Pancreas (tissue), 10 donors: ENCODE data around the gene PRSS50. TPM values are rescaled to one million over a fixed set of nuclear protein-coding genes. Genes with fewer than 3 reads are reported as not detected.

Experiments
- ATAC-seq, 4 donors: fragments of 200-7000 bp; cut with Tn5 transposase; one replicate each; pipeline versions ENCODE4 v1.8.0 to v1.9.1; 2020; ENCODE audit warnings: mild to moderate bottlenecking in 4 of 4, moderate library complexity in 4 of 4
- DNase-seq, 6 donors: peaks; one replicate each; pipeline ENCODE4 v3.0.0-alpha.2; 2020
- FAIRE-seq: peaks from 2 replicates; lab custom pipeline; 2012; peaks lifted over from hg19 to GRCh38; lab: Jason Lieb, UNC
- H3K27ac ChIP-seq, 4 donors: fragments of 200-600 bp; sonication (generic); 1 replicate in 3 of 4; 2 replicates in 1 of 4; pipeline versions ENCODE4 v1.5.0 to v1.8.0; 2020
- H3K27me3 ChIP-seq, 4 donors: fragments of 200-600 bp; one replicate each; pipeline ENCODE4 v1.8.0; 2021
- H3K36me3 ChIP-seq, 3 donors: fragments of 200-600 bp; sonication (generic) in 1 of 3; one replicate each; pipeline versions ENCODE4 v1.5.0 to v1.8.0; 2020 to 2021
- H3K4me1 ChIP-seq, 3 donors: fragments of 200-600 bp; one replicate each; pipeline ENCODE4 v1.8.0; 2021
- H3K4me3 ChIP-seq, 4 donors: fragments of 200-600 bp; sonication (generic) in 2 of 4; one replicate each; pipeline versions ENCODE4 v1.5.0 to v1.8.0; 2020 to 2021
- H3K9me3 ChIP-seq, 4 donors: fragments of 200-600 bp; one replicate each; pipeline ENCODE4 v1.8.0; 2021
- CTCF ChIP-seq, 4 donors: fragments of 200-600 bp; sonication (generic) in 3 of 4; IDR thresholded peaks; one replicate each; pipeline versions ENCODE4 v1.5.0 to v1.8.0; 2021; ENCODE audit warnings: antibody characterized with exemption in 4 of 4
- WGBS, 2 donors: extraction: QIAGEN DNeasy Blood & Tissue Kit; methylation state at CpG; one replicate each; pipeline ENCODE4 v1.1.7; 2013; 5-methylcytosine and 5-hydroxymethylcytosine counted together
- intact Hi-C, 3 donors: fragments of 100-400 bp; cut with DNase I; formaldehyde crosslinking; loops; one replicate each; pipeline versions ENCODE4 v1.11.1 to v1.14.2; 2022
- polyA plus RNA-seq, 2 donors: library from polyadenylated mRNA; stranded (reverse); fragments of 200-250 nt; gene quantifications; one replicate each; pipeline ENCODE4 v1.2.3, GENCODE V29; 2013
- total RNA-seq, 6 donors: library from RNA; stranded (reverse); fragmentation: NEBNext Ultra II Directional in 4 of 6; extraction: Animal tissue kit (Norgen Biotek cat#: 25700) in 4 of 6; gene quantifications; one replicate each; pipeline versions ENCODE4 v1.2.1 to v1.2.4, GENCODE V29; 2021 to 2023
- donor health status: healthy with polysubstance abuse.
- donor health status: DM: no; HTN: no; CAD: no; lungs with moderate emphysema.
- donor health status: DM: no; HTN: no; CAD: no.
- donor health status: control.
- donor health status: control.
- donor health status: Bipolar disorder and iron deficiency.
- donor health status: DM: yes; HTN: yes; CAD: no.
- donor health status: DM: no; HTN: no; CAD: no.
- donor health status: DM: no; HTN: no; CAD: no.
- donor health status: DM: yes; HTN: yes; CAD: no.

PRSS50 gene
- 1 to 10 TPM in 1 of 6 donors, under 1 TPM in 5; 0.28 to 1.0 (median 0.38) TPM for total RNA-seq
- polyA plus RNA-seq = 1 to 10 TPM in 1 of 2 donors, under 1 TPM in 1; 0.87 to 2.2 TPM

- Histone ChIP-seq H3K27me3 (no peaks in the 10 kb centered on the region), H3K9me3 (no peaks in the 10 kb centered on the region), H3K36me3 (no peaks in the 10 kb centered on the region), H3K4me3 (no peak within 1 kb of the TSS), H3K4me1 (no peaks in the 10 kb centered on the region), H3K27ac (no peak within 1 kb of the TSS)
- FAIRE-seq (no peak), DNase-seq (peak in 1 of 6 donors; percentile 54), ATAC-seq (no peak)
- TF ChIP-seq CTCF (IDR thresholded peaks at IDR 0.05) = no peak
- 48 to 60% methylated on average over 53 to 61 of the region's 61 CpGs for WGBS, 2 donors
- intact Hi-C loops = no loop called here
Measured at GRCh38 chr3:46717447-46718231, at the start of gene PRSS50. PRSS50 (minus strand) TSS chr3:46717869; CDS start chr3:46717824, 45 bp downstream.

- 87 to 100% methylated on average over 1 of the region's 1 CpG for WGBS, 2 donors
- no peaks in the 10 kb centered on the region for H3K4me1 ChIP-seq
- TF ChIP-seq CTCF (IDR thresholded peaks at IDR 0.05) = no peak
- ATAC-seq (no peak), DNase-seq (no peak), FAIRE-seq (no peak)
- no peaks in the 10 kb centered on the region for H3K9me3 ChIP-seq
- H3K27ac ChIP-seq = no peak overlapping the region
- H3K4me3 ChIP-seq = no peak overlapping the region
- H3K36me3 ChIP-seq = no peaks in the 10 kb centered on the region
- intact Hi-C loops = no loop called here
- H3K27me3 ChIP-seq = no peaks in the 10 kb centered on the region
Measured at GRCh38 chr3:46764206-46764605, 46.5 kb upstream of the PRSS50 start.

GRCh38 chr3:46763178-46763577, 45.5 kb upstream of the PRSS50 start:
- H3K27me3 ChIP-seq = no peaks in the 10 kb centered on the region
- TF ChIP-seq CTCF (IDR thresholded peaks at IDR 0.05) = no peak
- ATAC-seq = no peak
- no peak for FAIRE-seq
- H3K27ac ChIP-seq = no peak overlapping the region
- no peaks in the 10 kb centered on the region for H3K9me3 ChIP-seq
- H3K4me3 ChIP-seq = no peak overlapping the region
- no peaks in the 10 kb centered on the region for H3K36me3 ChIP-seq
- intact Hi-C loops = no loop called here
- DNase-seq = no peak
- no peaks in the 10 kb centered on the region for H3K4me1 ChIP-seq

- FAIRE-seq = no peak
- no peaks in the 10 kb centered on the region for H3K36me3 ChIP-seq
- no peaks in the 10 kb centered on the region for H3K27me3 ChIP-seq
- TF ChIP-seq CTCF (IDR thresholded peaks at IDR 0.05) = no peak
- no peak for ATAC-seq
- no peaks in the 10 kb centered on the region for H3K4me1 ChIP-seq
- no peak for DNase-seq
- 81 to 91% methylated on average over 5 of the region's 5 CpGs for WGBS, 2 donors
- H3K9me3 ChIP-seq = no peaks in the 10 kb centered on the region
- intact Hi-C loops = no loop called here
- H3K4me3 ChIP-seq = no peak overlapping the region
- H3K27ac ChIP-seq = no peak overlapping the region
Measured at GRCh38 chr3:46759239-46760167, 41.8 kb upstream of the PRSS50 start.
